Testis (tissue), 3 donors: ENCODE results near the gene B4GALNT4. TPM values are rescaled to one million over a fixed set of nuclear protein-coding genes. Genes with fewer than 3 reads are reported as not detected.
A peak's percentile ranks its signal among the peaks of the same experiment; 100 is the strongest.
"Not testable (repeated sequence)": the region's sequence is repeated elsewhere in the genome, so short reads cannot be mapped to it uniquely, and the experiment has no call there.

Experiments used
- DNase-seq: peaks from one replicate; pipeline ENCODE4 v3.0.0-alpha.2; 2019
- H3K27ac ChIP-seq, 2 donors: fragments of 200-600 bp; sonication (generic); one replicate each; pipeline ENCODE4 v1.5.1; 2019
- H3K27me3 ChIP-seq: fragments of 200-600 bp; sonication (generic); one replicate; pipeline ENCODE4 v1.5.1; 2019
- H3K36me3 ChIP-seq: fragments of 200-600 bp; sonication (generic); one replicate; pipeline ENCODE4 v1.5.1; 2017; ENCODE audit warnings: low read depth; ENCODE audit errors: missing control alignments
- H3K4me1 ChIP-seq: fragments of 200-600 bp; sonication (generic); one replicate; pipeline ENCODE4 v1.5.1; 2019
- H3K4me3 ChIP-seq, 2 donors: fragments of 200-600 bp; sonication (generic); one replicate each; pipeline ENCODE4 v1.5.1; 2017 to 2019
- H3K9me3 ChIP-seq: fragments of 200-600 bp; sonication (generic); one replicate; pipeline ENCODE4 v1.5.1; 2017
- POLR2A ChIP-seq: fragments of 450-650 bp; IDR thresholded peaks from one replicate; pipeline ENCODE4 v1.6.1; 2017; ENCODE audit warnings: antibody characterized with exemption, mild to moderate bottlenecking, moderate library complexity
- WGBS, 2 donors: methylation state at CpG; one replicate each; pipeline ENCODE4 v1.1.5; 2018; 5-methylcytosine and 5-hydroxymethylcytosine counted together
- intact Hi-C: fragments of 100-400 bp; cut with DNase I; formaldehyde crosslinking; loops from one replicate; pipeline ENCODE4 v1.15.1; 2023; ENCODE audit warnings: low total_unique reads
- polyA plus RNA-seq: library from polyadenylated mRNA; stranded (reverse); fragments of 350-450 nt; fragmentation: Illumina TruSeq; extraction: RNeasy Lipid Tissue Mini Kit (QIAGEN cat#74804); gene quantifications from one replicate; pipeline ENCODE4 v1.2.3, GENCODE V29; 2014; ENCODE audit warnings: low read depth, low replicate concordance; ENCODE audit not compliant: insufficient read depth
- total RNA-seq, 2 donors: library from RNA; depleted of rRNA; stranded (reverse); fragments of >200 nt; gene quantifications; one replicate each; pipeline ENCODE4 v1.2.3, GENCODE V29; 2016
- TF ChIP-seq, protein P1 (sequence below), 3 experiments: fragments of 450-650 bp in 2 of 3; fragments of 200-600 bp in 1 of 3; sonication (generic) in 1 of 3; IDR thresholded peaks; one replicate each; pipeline ENCODE4 v1.5.1; 2016 to 2019; ENCODE audit warnings: antibody characterized with exemption in 3 of 3, mild to moderate bottlenecking in 2 of 3, moderate library complexity in 1 of 3

B4GALNT4 gene
- total and polyA plus RNA-seq, 3 donors from 2014 or later = 4.3 to 10.1 (median 7.2) TPM

DNA sequence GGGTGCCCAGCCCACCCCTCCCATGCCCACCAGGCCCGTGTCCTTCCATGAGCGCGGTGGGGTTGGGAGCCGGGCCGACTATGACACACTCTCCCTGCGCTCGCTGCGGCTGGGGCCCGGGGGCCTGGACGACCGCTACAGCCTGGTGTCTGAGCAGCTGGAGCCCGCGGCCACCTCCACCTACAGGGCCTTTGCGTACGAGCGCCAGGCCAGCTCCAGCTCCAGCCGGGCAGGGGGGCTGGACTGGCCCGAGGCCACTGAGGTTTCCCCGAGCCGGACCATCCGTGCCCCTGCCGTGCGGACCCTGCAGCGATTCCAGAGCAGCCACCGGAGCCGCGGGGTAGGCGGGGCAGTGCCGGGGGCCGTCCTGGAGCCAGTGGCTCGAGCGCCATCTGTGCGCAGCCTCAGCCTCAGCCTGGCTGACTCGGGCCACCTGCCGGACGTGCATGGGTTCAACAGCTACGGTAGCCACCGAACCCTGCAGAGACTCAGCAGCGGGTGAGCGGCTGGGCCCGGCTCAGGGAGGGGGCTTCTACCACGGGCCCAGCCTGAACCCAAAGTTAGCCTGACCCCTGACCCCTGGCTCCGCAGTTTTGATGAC is 27.7 kb downstream of the B4GALNT4 start:
- DNase-seq = peak; percentile 79
- no peak overlapping the region for H3K4me3 ChIP-seq
- H3K4me1 ChIP-seq = no peaks in the 10 kb centered on the region
- H3K9me3 ChIP-seq = no peaks in the 10 kb centered on the region
- H3K36me3 ChIP-seq = no peaks in the 10 kb centered on the region
- H3K27ac ChIP-seq = no peak overlapping the region
- intact Hi-C loops = no loop called here
- TF ChIP-seq POLR2A = no peak
- TF ChIP-seq, protein P1, sequence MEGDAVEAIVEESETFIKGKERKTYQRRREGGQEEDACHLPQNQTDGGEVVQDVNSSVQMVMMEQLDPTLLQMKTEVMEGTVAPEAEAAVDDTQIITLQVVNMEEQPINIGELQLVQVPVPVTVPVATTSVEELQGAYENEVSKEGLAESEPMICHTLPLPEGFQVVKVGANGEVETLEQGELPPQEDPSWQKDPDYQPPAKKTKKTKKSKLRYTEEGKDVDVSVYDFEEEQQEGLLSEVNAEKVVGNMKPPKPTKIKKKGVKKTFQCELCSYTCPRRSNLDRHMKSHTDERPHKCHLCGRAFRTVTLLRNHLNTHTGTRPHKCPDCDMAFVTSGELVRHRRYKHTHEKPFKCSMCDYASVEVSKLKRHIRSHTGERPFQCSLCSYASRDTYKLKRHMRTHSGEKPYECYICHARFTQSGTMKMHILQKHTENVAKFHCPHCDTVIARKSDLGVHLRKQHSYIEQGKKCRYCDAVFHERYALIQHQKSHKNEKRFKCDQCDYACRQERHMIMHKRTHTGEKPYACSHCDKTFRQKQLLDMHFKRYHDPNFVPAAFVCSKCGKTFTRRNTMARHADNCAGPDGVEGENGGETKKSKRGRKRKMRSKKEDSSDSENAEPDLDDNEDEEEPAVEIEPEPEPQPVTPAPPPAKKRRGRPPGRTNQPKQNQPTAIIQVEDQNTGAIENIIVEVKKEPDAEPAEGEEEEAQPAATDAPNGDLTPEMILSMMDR (IDR thresholded peaks at IDR 0.05) = peak; percentile 35 to 44 (median 38)
- H3K27me3 ChIP-seq = no peaks in the 10 kb centered on the region
- WGBS, 2 donors = 62% methylated on average over 29 of the region's 43 CpGs; no CpG with 5 or more reads in 1 of the 2 donors

DNA sequence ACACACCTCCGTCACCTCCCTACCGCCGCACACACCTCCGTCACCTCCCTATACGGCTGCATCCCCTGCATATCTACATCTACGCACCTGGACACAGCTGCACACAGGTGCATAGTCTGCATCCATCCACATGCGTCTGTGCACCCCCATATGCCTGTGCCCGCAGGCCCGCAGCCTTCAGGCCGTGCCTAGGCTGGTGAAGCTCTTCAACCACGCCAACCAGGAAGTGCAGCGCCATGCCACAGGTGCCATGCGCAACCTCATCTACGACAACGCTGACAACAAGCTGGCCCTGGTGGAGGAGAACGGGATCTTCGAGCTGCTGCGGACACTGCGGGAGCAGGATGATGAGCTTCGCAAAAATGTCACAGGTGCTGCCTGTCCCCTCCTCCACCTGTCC is 29.5 kb downstream of the B4GALNT4 start:
- Histone ChIP-seq H3K4me1 (no peaks in the 10 kb centered on the region), H3K27me3 (no peaks in the 10 kb centered on the region), H3K9me3 (no peaks in the 10 kb centered on the region), H3K27ac (no peak overlapping the region), H3K36me3 (no peaks in the 10 kb centered on the region), H3K4me3 (no peak overlapping the region)
- intact Hi-C loops = no loop called here
- TF ChIP-seq POLR2A = no peak
- TF ChIP-seq, protein P1 (IDR thresholded peaks at IDR 0.05) = no peak
- DNase-seq = no peak
- WGBS, 2 donors = 77 to 91% methylated on average over 11 to 20 of the region's 20 CpGs

DNA sequence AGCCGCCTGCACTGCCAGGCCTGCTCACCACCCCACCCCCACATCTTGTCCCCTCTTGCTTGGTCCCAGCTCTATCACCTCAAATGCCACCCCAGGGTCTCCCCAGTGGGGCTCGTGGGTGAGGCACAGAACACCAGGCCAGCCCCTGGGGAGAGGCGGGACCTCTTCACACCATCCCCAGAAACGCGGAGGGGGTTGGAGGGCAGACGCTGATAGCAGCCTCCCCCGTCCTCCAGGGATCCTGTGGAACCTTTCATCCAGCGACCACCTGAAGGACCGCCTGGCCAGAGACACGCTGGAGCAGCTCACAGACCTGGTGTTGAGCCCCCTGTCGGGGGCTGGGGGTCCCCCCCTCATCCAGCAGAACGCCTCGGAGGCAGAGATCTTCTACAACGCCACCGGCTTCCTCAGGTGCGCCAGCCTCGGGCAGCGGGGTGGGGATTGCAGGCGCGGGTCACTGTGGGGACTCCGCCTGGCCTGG is 30.5 kb downstream of the B4GALNT4 start:
- no peak for DNase-seq
- Histone ChIP-seq H3K4me1 (no peaks in the 10 kb centered on the region), H3K27ac (no peak overlapping the region), H3K9me3 (no peaks in the 10 kb centered on the region), H3K36me3 (no peaks in the 10 kb centered on the region), H3K4me3 (no peak overlapping the region), H3K27me3 (no peaks in the 10 kb centered on the region)
- intact Hi-C loops = no loop called here
- TF ChIP-seq, protein P1 (IDR thresholded peaks at IDR 0.05) = no peak
- TF ChIP-seq POLR2A = no peak
- WGBS, 2 donors = 52 to 77% methylated on average over 6 to 21 of the region's 21 CpGs

DNA sequence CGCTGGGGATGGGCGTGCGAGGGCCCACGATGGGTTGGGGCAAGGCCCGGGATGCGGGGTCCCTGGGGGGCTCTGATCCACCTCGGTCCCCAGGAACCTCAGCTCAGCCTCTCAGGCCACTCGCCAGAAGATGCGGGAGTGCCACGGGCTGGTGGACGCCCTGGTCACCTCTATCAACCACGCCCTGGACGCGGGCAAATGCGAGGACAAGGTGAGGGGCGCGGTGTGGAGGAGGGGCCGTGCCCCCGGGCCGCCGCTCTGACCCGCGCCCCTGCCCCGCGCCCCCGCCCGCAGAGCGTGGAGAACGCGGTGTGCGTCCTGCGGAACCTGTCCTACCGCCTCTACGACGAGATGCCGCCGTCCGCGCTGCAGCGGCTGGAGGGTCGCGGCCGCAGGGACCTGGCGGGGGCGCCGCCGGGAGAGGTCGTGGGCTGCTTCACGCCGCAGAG is 31.0 kb downstream of the B4GALNT4 start:
- no peaks in the 10 kb centered on the region for H3K9me3 ChIP-seq
- intact Hi-C loops = no loop called here
- no peak for DNase-seq
- no peak overlapping the region for H3K4me3 ChIP-seq
- no peaks in the 10 kb centered on the region for H3K27me3 ChIP-seq
- WGBS, 2 donors = 37 to 59% methylated on average over 9 to 46 of the region's 50 CpGs
- no peak overlapping the region for H3K27ac ChIP-seq
- H3K36me3 ChIP-seq = no peaks in the 10 kb centered on the region
- no peaks in the 10 kb centered on the region for H3K4me1 ChIP-seq
- TF ChIP-seq, protein P1 (IDR thresholded peaks at IDR 0.05) = no peak
- no peak for TF ChIP-seq POLR2A

DNA sequence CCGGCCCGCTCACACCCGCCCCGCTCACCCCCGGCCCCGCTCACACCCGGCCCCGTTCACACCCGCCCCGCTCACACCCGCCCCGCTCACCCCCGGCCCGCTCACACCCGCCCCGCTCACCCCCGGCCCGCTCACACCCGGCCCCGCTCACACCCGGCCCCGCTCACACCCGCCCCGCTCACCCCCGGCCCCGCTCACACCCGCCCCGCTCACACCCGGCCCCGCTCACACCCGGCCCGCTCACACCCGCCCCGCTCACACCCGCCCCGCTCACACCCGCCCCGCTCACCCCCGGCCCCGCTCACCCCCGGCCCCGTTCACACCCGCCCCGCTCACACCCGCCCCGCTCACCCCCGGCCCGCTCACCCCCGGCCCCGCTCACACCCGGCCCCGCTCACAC is 31.9 kb downstream of the B4GALNT4 start:
- WGBS, 2 donors = 60% methylated on average over 3 of the region's 52 CpGs; no CpG with 5 or more reads in 1 of the 2 donors
- H3K9me3 ChIP-seq, H3K27me3 ChIP-seq, H3K27ac ChIP-seq, H3K4me1 ChIP-seq, intact Hi-C loops, H3K36me3 ChIP-seq, DNase-seq, H3K4me3 ChIP-seq: not testable (repeated sequence)
